ENCODE measurements around the gene CPT1B.
A peak's percentile ranks its signal among the peaks of the same experiment; 100 is the strongest.

CPT1B gene

GRCh38 chr22:50613291-50613981 lies 35.2 kb upstream of the CPT1B start:
- no peak overlapping the region for H3K4me3 ChIP-seq (replicated peaks in 1 of 2; ENCODE audit: low read depth in 2 of 2, low read length in 2 of 2)
- TF ChIP-seq, protein P1, sequence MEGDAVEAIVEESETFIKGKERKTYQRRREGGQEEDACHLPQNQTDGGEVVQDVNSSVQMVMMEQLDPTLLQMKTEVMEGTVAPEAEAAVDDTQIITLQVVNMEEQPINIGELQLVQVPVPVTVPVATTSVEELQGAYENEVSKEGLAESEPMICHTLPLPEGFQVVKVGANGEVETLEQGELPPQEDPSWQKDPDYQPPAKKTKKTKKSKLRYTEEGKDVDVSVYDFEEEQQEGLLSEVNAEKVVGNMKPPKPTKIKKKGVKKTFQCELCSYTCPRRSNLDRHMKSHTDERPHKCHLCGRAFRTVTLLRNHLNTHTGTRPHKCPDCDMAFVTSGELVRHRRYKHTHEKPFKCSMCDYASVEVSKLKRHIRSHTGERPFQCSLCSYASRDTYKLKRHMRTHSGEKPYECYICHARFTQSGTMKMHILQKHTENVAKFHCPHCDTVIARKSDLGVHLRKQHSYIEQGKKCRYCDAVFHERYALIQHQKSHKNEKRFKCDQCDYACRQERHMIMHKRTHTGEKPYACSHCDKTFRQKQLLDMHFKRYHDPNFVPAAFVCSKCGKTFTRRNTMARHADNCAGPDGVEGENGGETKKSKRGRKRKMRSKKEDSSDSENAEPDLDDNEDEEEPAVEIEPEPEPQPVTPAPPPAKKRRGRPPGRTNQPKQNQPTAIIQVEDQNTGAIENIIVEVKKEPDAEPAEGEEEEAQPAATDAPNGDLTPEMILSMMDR (IDR thresholded peaks at IDR 0.05; ENCODE audit: low read depth, low read length) = no peak

GRCh38 chr22:50612528-50613221 lies 34.4 kb upstream of the CPT1B start:
- TF ChIP-seq, protein P1 (IDR thresholded peaks at IDR 0.05; ENCODE audit: low read depth, low read length) = no peak
- DNase-seq (ENCODE audit: low read depth in 2 of 2) = no peak
- H3K4me3 ChIP-seq (replicated peaks in 1 of 2; ENCODE audit: low read depth in 2 of 2, low read length in 2 of 2) = no peak overlapping the region

More at GRCh38 chr22:50613291-50613981, 35.2 kb upstream of the CPT1B start:
- DNase-seq (ENCODE audit: low read depth in 2 of 2) = peak in 1 of 2 donors; percentile 33

- no peak for DNase-seq (ENCODE audit: low read depth in 2 of 2)
- H3K4me3 ChIP-seq (replicated peaks in 1 of 2; ENCODE audit: low read depth in 2 of 2, low read length in 2 of 2) = no peak overlapping the region
- TF ChIP-seq, protein P1 (IDR thresholded peaks at IDR 0.05; ENCODE audit: low read depth, low read length) = no peak
Observed at GRCh38 chr22:50612168-50612527, 33.9 kb upstream of the CPT1B start.

- DNase-seq (ENCODE audit: low read depth in 2 of 2) = no peak
- TF ChIP-seq, protein P1 (IDR thresholded peaks at IDR 0.05; ENCODE audit: low read depth, low read length) = no peak
- H3K4me3 ChIP-seq (replicated peaks in 1 of 2; ENCODE audit: low read depth in 2 of 2, low read length in 2 of 2) = no peak overlapping the region
Observed at GRCh38 chr22:50611341-50612060, 33.3 kb upstream of the CPT1B start.

DNA sequence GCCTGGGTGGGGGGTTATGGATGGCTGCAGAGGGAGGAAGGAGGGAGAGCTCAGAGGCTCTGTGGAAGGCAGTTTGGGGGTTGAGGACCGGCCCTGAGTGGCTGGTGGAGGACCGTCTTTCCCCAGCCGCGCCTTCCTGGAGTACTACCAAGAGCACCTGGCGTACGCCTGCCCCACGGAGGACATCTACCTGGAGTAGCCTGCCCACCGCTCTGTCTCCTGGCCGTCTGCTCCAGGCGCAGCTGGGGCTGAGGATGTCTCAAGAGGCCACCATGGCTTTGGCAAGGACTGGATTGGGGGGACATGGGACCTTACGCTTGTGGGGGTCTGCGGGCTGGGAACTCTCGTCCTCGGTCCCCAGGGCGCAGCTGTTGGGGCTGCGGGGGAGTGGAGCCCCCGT lies 32.4 kb upstream of the CPT1B start:
- TF ChIP-seq, protein P1 (IDR thresholded peaks at IDR 0.05; ENCODE audit: low read depth, low read length) = no peak
- no peak overlapping the region for H3K4me3 ChIP-seq (replicated peaks in 1 of 2; ENCODE audit: low read depth in 2 of 2, low read length in 2 of 2)
- no peak for DNase-seq (ENCODE audit: low read depth in 2 of 2)

GRCh38 chr22:50610041-50610451 lies 31.8 kb upstream of the CPT1B start:
- TF ChIP-seq, protein P1 (IDR thresholded peaks at IDR 0.05; ENCODE audit: low read depth, low read length) = no peak
- H3K4me3 ChIP-seq (replicated peaks in 1 of 2; ENCODE audit: low read depth in 2 of 2, low read length in 2 of 2) = no peak overlapping the region
- no peak for DNase-seq (ENCODE audit: low read depth in 2 of 2)

All from cardiac fibroblast (primary cell).